T-helper 17 cell (primary cell): ENCODE measurements around the gene PTEN. TPM values are rescaled to one million over a fixed set of nuclear protein-coding genes. Genes with fewer than 3 reads are reported as not detected.
"Not testable (repeated sequence)": the region's sequence is repeated elsewhere in the genome, so short reads cannot be mapped to it uniquely, and the experiment has no call there.

Experiments
- ATAC-seq: fragments of 150-1000 bp; cut with Tn5 transposase; 2 replicates; pipeline ENCODE4 v1.10.0; 2021; ENCODE audit warnings: mild to moderate bottlenecking, moderate library complexity
- DNase-seq, 3 donors: peaks; one replicate each; pipeline versions ENCODE4 v3.0.0 to v3.0.0-alpha.2; 2020 to 2021
- H3K9me3 ChIP-seq: one replicate; pipeline ENCODE4 v1.7.0; 2013; ENCODE audit warnings: low read length, mild to moderate bottlenecking; ENCODE audit not compliant: control insufficient read depth, poor library complexity, severe bottlenecking
- H3K27ac Mint-ChIP-seq: one replicate; pipeline ENCODE4 v1.8.0; 2022; ENCODE audit warnings: mild to moderate bottlenecking, moderate library complexity, mixed read lengths
- H3K27me3 Mint-ChIP-seq: one replicate; pipeline ENCODE4 v1.8.0; 2022; ENCODE audit warnings: mixed read lengths
- H3K36me3 Mint-ChIP-seq: one replicate; pipeline ENCODE4 v1.8.0; 2022; ENCODE audit warnings: low read depth, mixed read lengths
- H3K4me1 Mint-ChIP-seq: one replicate; pipeline ENCODE4 v1.8.0; 2022; ENCODE audit warnings: mild to moderate bottlenecking, mixed read lengths
- H3K4me3 Mint-ChIP-seq: one replicate; pipeline ENCODE4 v1.8.0; 2022; ENCODE audit warnings: mild to moderate bottlenecking, moderate library complexity, mixed read lengths
- total RNA-seq, 4 donors: library from RNA in 2 of 4; stranded (reverse) in 2 of 4; gene quantifications; one replicate each; pipeline ENCODE4 v1.2.3 and lab custom pipeline; 2022 to 2026

PTEN gene
- total RNA-seq, 2 donors from 2014 or later: 84.9 to 89.3 TPM

- no peaks in the 10 kb centered on the region for H3K9me3 ChIP-seq
- ATAC-seq (no peak), DNase-seq (no peak)
- Mint-ChIP-seq H3K4me3 (no peak overlapping the region), H3K4me1 (peaks cover 19% of the 10 kb centered on the region), H3K27me3 (no peaks in the 10 kb centered on the region), H3K36me3 (no peaks in the 10 kb centered on the region), H3K27ac (no peak overlapping the region)
Measured at GRCh38 chr10:87887548-87888289, 24.3 kb downstream of the PTEN start.

DNA sequence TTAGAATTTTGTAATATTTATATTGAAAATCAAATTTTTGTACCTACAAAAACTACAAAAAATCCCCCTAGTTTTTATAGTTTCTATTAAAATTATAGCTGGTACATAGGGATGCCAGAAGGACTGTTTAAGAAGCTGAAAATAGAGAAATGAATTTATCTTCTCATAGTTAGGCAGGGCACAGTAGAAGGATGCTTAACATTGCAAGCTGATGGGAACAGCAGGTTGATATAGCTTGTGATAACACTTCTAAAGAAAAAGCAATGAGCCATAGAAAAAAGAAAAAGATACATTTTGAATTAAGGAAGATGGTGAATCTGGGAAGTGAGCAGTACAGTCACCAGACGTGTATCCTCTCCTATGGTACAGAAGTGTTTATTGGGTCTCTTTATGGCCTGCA lies 32.0 kb downstream of the PTEN start:
- no peaks in the 10 kb centered on the region for H3K9me3 ChIP-seq
- H3K27me3 Mint-ChIP-seq: no peaks in the 10 kb centered on the region
- no peak overlapping the region for H3K4me3 Mint-ChIP-seq
- ATAC-seq: no peak
- H3K4me1 Mint-ChIP-seq: peaks cover 27% of the 10 kb centered on the region
- H3K27ac Mint-ChIP-seq: peak overlapping the region; percentile 77
- no peaks in the 10 kb centered on the region for H3K36me3 Mint-ChIP-seq
- DNase-seq: no peak

- Mint-ChIP-seq H3K27me3 (no peaks in the 10 kb centered on the region), H3K4me3 (no peak overlapping the region), H3K27ac (no peak overlapping the region), H3K36me3 (no peaks in the 10 kb centered on the region), H3K4me1 (peaks cover 23% of the 10 kb centered on the region)
- DNase-seq: no peak
- H3K9me3 ChIP-seq: no peaks in the 10 kb centered on the region
- no peak for ATAC-seq
Measured at GRCh38 chr10:87896216-87896615, 32.8 kb downstream of the PTEN start.

GRCh38 chr10:87897957-87898356 lies 34.5 kb downstream of the PTEN start:
- not testable (repeated sequence) for H3K27me3 Mint-ChIP-seq, H3K9me3 ChIP-seq, DNase-seq, H3K4me3 Mint-ChIP-seq, H3K36me3 Mint-ChIP-seq, ATAC-seq, H3K27ac Mint-ChIP-seq
- peaks cover 18% of the 10 kb centered on the region for H3K4me1 Mint-ChIP-seq

DNA sequence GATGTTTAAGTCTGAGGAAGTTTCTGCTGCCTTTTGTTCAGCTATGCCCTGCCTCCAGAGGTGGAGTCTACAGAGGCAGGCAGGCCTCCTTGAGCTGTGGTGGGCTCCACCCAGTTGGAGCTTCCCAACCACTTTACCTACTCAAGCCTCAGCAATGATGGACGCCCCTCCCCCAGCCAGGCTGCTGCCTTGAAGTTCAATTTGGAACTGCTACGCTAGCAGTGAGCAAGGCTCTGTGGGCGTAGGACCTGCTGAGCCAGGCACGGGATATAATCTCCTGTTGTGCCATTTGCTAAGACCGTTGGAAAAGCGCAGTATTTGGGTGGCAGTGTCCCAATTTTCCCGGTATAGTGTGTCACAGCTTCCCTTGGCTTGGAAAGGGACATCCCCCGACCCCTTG lies 40.0 kb downstream of the PTEN start:
- H3K4me1 Mint-ChIP-seq: peaks cover 11% of the 10 kb centered on the region

GRCh38 chr10:87913156-87913921 lies 49.9 kb downstream of the PTEN start:
- peaks cover 6% of the 10 kb centered on the region for H3K36me3 Mint-ChIP-seq
- ATAC-seq: no peak
- H3K4me1 Mint-ChIP-seq: peaks cover 18% of the 10 kb centered on the region
- H3K27me3 Mint-ChIP-seq: no peaks in the 10 kb centered on the region
- no peak for DNase-seq
- no peak overlapping the region for H3K4me3 Mint-ChIP-seq
- H3K27ac Mint-ChIP-seq: no peak overlapping the region
- no peaks in the 10 kb centered on the region for H3K9me3 ChIP-seq

More for the DNA sequence above, 40.0 kb downstream of the PTEN start:
- not testable (repeated sequence) for H3K9me3 ChIP-seq, H3K36me3 Mint-ChIP-seq, H3K27ac Mint-ChIP-seq, H3K4me3 Mint-ChIP-seq, DNase-seq, ATAC-seq, H3K27me3 Mint-ChIP-seq

GRCh38 chr10:87915406-87915805 lies 52.0 kb downstream of the PTEN start:
- no peak for DNase-seq
- Mint-ChIP-seq H3K4me1 (peaks cover 27% of the 10 kb centered on the region), H3K27me3 (no peaks in the 10 kb centered on the region), H3K4me3 (no peak overlapping the region), H3K27ac (no peak overlapping the region), H3K36me3 (peaks cover 6% of the 10 kb centered on the region)
- no peaks in the 10 kb centered on the region for H3K9me3 ChIP-seq
- no peak for ATAC-seq

- Mint-ChIP-seq H3K27me3 (no peaks in the 10 kb centered on the region), H3K36me3 (peaks cover 6% of the 10 kb centered on the region), H3K27ac (no peak overlapping the region), H3K4me3 (no peak overlapping the region), H3K4me1 (peaks cover 27% of the 10 kb centered on the region)
- ATAC-seq (no peak), DNase-seq (no peak)
- H3K9me3 ChIP-seq: no peaks in the 10 kb centered on the region
Measured at GRCh38 chr10:87915989-87916388, 52.6 kb downstream of the PTEN start.

- peaks cover 28% of the 10 kb centered on the region for H3K4me1 Mint-ChIP-seq
- no peak for DNase-seq
- H3K27me3 Mint-ChIP-seq: no peaks in the 10 kb centered on the region
- peak overlapping the region; percentile 94 for H3K27ac Mint-ChIP-seq
- no peaks in the 10 kb centered on the region for H3K9me3 ChIP-seq
- H3K4me3 Mint-ChIP-seq: no peak overlapping the region
- ATAC-seq: no peak
- peaks cover 6% of the 10 kb centered on the region for H3K36me3 Mint-ChIP-seq
Measured at GRCh38 chr10:87916515-87916914, 53.1 kb downstream of the PTEN start.

DNA sequence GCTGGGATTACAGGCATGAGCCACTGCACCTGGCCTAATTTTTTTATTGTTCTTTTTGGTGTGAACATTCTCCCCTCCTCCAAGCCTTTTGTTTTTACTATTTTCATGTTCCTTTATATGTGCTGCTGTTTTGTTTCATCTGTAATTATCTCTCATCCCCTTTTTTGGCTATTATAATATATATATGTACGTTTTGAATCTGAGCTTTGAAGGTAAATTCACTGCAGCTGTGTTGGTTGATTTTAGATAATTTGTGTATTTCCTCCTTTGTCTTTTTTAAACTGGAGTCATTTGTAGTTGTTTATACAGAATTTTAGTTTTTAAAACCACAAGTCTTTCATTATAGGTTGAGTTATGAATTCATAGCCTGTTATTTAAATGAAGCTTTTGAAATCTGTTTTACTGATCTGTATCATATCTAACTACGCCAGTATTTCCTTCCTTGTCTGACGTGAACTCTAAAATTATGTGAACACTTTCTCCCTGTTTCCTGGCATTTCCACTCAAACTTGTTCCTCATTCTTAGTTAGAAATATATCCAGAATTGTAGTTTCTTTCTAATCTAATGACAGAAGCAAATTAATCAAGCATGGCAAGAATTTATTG lies 54.9 kb downstream of the PTEN start:
- no peaks in the 10 kb centered on the region for H3K9me3 ChIP-seq
- H3K27ac Mint-ChIP-seq: peak overlapping the region; percentile 94
- DNase-seq (no peak), ATAC-seq (peak; percentile 83)
- H3K36me3 Mint-ChIP-seq: peaks cover 8% of the 10 kb centered on the region
- H3K27me3 Mint-ChIP-seq: no peaks in the 10 kb centered on the region
- H3K4me3 Mint-ChIP-seq: peak overlapping the region; percentile 56
- H3K4me1 Mint-ChIP-seq: peaks cover 38% of the 10 kb centered on the region

DNA sequence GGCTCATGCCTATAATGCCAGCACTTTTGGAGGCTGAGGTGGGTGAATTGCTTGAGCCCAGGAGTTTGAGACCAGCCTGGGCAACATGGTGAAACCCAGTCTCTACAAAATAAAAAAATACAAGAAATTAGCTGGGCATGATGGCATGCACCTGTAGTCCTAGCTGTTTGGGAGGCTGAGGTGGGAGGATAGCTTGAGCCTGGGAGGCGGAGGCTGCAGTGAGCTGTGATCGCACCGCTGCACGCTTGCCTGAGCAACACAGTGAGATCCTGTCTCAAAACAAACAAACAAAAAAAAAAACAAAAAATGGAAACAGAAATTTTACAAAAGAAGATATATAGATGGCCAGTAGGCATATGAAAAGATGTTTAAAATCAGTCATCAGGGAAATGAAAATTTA lies 57.1 kb downstream of the PTEN start:
- Mint-ChIP-seq H3K36me3 (peaks cover 10% of the 10 kb centered on the region), H3K4me1 (peaks cover 48% of the 10 kb centered on the region), H3K27ac (no peak overlapping the region), H3K4me3 (no peak overlapping the region), H3K27me3 (no peaks in the 10 kb centered on the region)
- no peaks in the 10 kb centered on the region for H3K9me3 ChIP-seq
- ATAC-seq: no peak
- DNase-seq: no peak

DNA sequence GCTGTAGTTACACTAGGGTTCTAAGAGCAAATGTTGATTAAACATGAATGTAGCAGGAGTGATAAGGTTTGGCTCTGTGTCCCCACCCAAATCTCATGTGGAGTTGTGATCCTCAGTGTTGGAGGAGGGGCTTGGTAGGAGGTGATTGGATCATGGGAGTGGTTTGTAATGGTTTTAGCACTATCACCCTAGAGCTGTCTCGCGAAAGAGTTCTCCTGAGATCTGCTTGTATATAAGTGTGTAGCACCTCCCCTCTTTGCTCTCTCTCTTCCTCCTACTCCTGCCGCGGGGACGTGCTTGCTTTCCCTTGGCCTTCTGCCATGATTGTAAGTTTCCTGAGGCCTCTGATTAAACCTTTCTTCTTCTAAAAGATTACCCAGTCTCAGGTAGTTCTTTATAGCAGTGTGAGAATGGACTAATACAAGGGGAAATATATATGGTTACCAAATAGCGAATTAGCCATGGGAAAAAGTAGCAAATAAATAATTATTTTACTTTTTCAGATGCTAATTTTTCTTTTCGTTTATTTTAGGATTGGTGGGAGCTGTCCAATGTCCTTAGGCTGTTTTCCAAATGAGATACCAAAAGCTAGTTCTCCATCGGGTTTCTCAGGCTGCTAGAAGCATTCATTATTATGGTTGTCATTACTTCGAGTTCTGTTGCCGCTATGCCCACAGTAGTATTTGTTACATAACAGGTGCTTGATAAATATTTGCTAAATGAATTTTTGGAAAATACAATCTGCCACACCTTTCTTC lies 58.7 kb downstream of the PTEN start:
- H3K4me1 Mint-ChIP-seq: peaks cover 52% of the 10 kb centered on the region
- DNase-seq: no peak
- peaks cover 14% of the 10 kb centered on the region for H3K36me3 Mint-ChIP-seq
- no peaks in the 10 kb centered on the region for H3K9me3 ChIP-seq
- H3K27ac Mint-ChIP-seq: peak overlapping the region; percentile 41
- ATAC-seq: no peak
- no peaks in the 10 kb centered on the region for H3K27me3 Mint-ChIP-seq
- H3K4me3 Mint-ChIP-seq: no peak overlapping the region

DNA sequence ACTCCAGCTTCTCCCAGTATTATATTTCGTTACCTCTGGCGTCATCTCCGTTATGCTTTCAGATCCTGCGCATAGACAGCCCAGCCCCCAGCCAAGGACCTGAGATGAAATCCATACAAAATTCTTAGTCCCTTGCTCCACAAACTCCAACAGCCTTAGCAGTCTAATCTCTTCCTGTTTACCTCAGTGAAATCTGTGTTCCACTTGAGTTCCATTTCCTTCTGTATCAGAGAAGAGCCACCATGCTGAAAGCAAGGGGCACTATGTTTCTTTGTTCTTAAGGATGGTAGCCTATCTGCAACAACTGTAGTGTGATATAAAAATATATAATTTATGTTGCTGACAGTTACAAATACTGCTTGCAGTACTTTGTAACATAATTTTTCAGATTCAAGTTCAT lies 59.8 kb downstream of the PTEN start:
- Mint-ChIP-seq H3K27ac (no peak overlapping the region), H3K36me3 (peaks cover 14% of the 10 kb centered on the region), H3K4me3 (no peak overlapping the region), H3K4me1 (peaks cover 50% of the 10 kb centered on the region), H3K27me3 (no peaks in the 10 kb centered on the region)
- ATAC-seq (no peak), DNase-seq (no peak)
- H3K9me3 ChIP-seq: no peaks in the 10 kb centered on the region
